ENCODE results near the gene ASS1. TPM values are rescaled to one million over a fixed set of nuclear protein-coding genes. Genes with fewer than 3 reads are reported as not detected.

Gene ASS1
- total RNA-seq, 1 donor from 2014 or later: 22.5 TPM

- Histone ChIP-seq H2AFZ (replicated peaks) (peak overlapping the region; percentile 82), H4K20me1 (ENCODE audit: low read depth) (no peaks in the 10 kb centered on the region), H3K79me2 (ENCODE audit: low read depth) (no peaks in the 10 kb centered on the region), H3K4me1 (peaks cover 19% of the 10 kb centered on the region), H3K36me3 (no peaks in the 10 kb centered on the region), H3K4me2 (peak overlapping the region; percentile 70), H3K9ac (no peak overlapping the region), H3K4me3 (peak overlapping the region; percentile 0), H3F3A (ENCODE audit: low read depth) (peaks cover 22% of the 10 kb centered on the region), H3K27ac (no peak overlapping the region), H3K27me3 (no peaks in the 10 kb centered on the region), H3K9me3 (ENCODE audit: low read depth) (no peaks in the 10 kb centered on the region)
- TF ChIP-seq EZH2 (IDR thresholded peaks at IDR 0.05) (no peak), EZH2phosphoT487 (IDR thresholded peaks at IDR 0.05) (no peak)
- TF ChIP-seq, protein P1, sequence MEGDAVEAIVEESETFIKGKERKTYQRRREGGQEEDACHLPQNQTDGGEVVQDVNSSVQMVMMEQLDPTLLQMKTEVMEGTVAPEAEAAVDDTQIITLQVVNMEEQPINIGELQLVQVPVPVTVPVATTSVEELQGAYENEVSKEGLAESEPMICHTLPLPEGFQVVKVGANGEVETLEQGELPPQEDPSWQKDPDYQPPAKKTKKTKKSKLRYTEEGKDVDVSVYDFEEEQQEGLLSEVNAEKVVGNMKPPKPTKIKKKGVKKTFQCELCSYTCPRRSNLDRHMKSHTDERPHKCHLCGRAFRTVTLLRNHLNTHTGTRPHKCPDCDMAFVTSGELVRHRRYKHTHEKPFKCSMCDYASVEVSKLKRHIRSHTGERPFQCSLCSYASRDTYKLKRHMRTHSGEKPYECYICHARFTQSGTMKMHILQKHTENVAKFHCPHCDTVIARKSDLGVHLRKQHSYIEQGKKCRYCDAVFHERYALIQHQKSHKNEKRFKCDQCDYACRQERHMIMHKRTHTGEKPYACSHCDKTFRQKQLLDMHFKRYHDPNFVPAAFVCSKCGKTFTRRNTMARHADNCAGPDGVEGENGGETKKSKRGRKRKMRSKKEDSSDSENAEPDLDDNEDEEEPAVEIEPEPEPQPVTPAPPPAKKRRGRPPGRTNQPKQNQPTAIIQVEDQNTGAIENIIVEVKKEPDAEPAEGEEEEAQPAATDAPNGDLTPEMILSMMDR (IDR thresholded peaks at IDR 0.05): no peak
- H3K36me3 Mint-ChIP-seq: no peaks in the 10 kb centered on the region
- peaks cover 2% of the 10 kb centered on the region for H3K27me3 Mint-ChIP-seq (ENCODE audit: insufficient read depth, low read depth)
- H3K4me1 Mint-ChIP-seq: peaks cover 31% of the 10 kb centered on the region
- H3K4me3 Mint-ChIP-seq: no peak overlapping the region
- H3K27ac Mint-ChIP-seq: no peak overlapping the region
- H3K9me3 Mint-ChIP-seq: no peaks in the 10 kb centered on the region
- DNase-seq (ENCODE audit: low spot score): peak; percentile 78
Measured at GRCh38 chr9:130523921-130524320, 79.2 kb downstream of the ASS1 start.

GRCh38 chr9:130526193-130526853 is 81.6 kb downstream of the ASS1 start:
- H3K4me2 ChIP-seq: no peak overlapping the region
- Mint-ChIP-seq H3K27ac (no peak overlapping the region), H3K9me3 (no peaks in the 10 kb centered on the region), H3K27me3 (ENCODE audit: insufficient read depth, low read depth) (peaks cover 4% of the 10 kb centered on the region), H3K4me1 (peaks cover 31% of the 10 kb centered on the region), H3K4me3 (no peak overlapping the region), H3K36me3 (no peaks in the 10 kb centered on the region)
- no peaks in the 10 kb centered on the region for H3K27me3 ChIP-seq
- TF ChIP-seq, protein P1 (IDR thresholded peaks at IDR 0.05): no peak
- TF ChIP-seq EZH2 (IDR thresholded peaks at IDR 0.05): no peak
- no peak for TF ChIP-seq EZH2phosphoT487 (IDR thresholded peaks at IDR 0.05)
- no peak for DNase-seq (ENCODE audit: low spot score)
- no peak overlapping the region for H3K9ac ChIP-seq
- H3K4me1 ChIP-seq: peaks cover 19% of the 10 kb centered on the region
- H3K9me3 ChIP-seq (ENCODE audit: low read depth): no peaks in the 10 kb centered on the region
- H3F3A ChIP-seq (ENCODE audit: low read depth): peaks cover 21% of the 10 kb centered on the region
- no peaks in the 10 kb centered on the region for H3K36me3 ChIP-seq
- H3K4me3 ChIP-seq: no peak overlapping the region
- no peak overlapping the region for H3K27ac ChIP-seq
- no peaks in the 10 kb centered on the region for H3K79me2 ChIP-seq (ENCODE audit: low read depth)
- no peaks in the 10 kb centered on the region for H4K20me1 ChIP-seq (ENCODE audit: low read depth)
- H2AFZ ChIP-seq (replicated peaks): no peak overlapping the region

- Histone ChIP-seq H4K20me1 (ENCODE audit: low read depth) (no peaks in the 10 kb centered on the region), H3K79me2 (ENCODE audit: low read depth) (no peaks in the 10 kb centered on the region), H3K4me3 (no peak overlapping the region), H3K4me1 (peaks cover 19% of the 10 kb centered on the region), H3K27ac (no peak overlapping the region), H2AFZ (replicated peaks) (no peak overlapping the region), H3K9me3 (ENCODE audit: low read depth) (no peaks in the 10 kb centered on the region), H3K36me3 (no peaks in the 10 kb centered on the region), H3K4me2 (no peak overlapping the region), H3K9ac (no peak overlapping the region), H3F3A (ENCODE audit: low read depth) (peaks cover 16% of the 10 kb centered on the region), H3K27me3 (no peaks in the 10 kb centered on the region)
- Mint-ChIP-seq H3K4me1 (peaks cover 29% of the 10 kb centered on the region), H3K4me3 (no peak overlapping the region), H3K27me3 (ENCODE audit: insufficient read depth, low read depth) (peaks cover 6% of the 10 kb centered on the region), H3K36me3 (no peaks in the 10 kb centered on the region), H3K27ac (peak overlapping the region; percentile 3), H3K9me3 (no peaks in the 10 kb centered on the region)
- DNase-seq (ENCODE audit: low spot score): no peak
- TF ChIP-seq EZH2 (IDR thresholded peaks at IDR 0.05): no peak
- TF ChIP-seq EZH2phosphoT487 (IDR thresholded peaks at IDR 0.05): no peak
Measured at GRCh38 chr9:130526854-130527650, 82.3 kb downstream of the ASS1 start.

All from neural progenitor cell (in vitro differentiated cells).